Measurements from ENCODE around the gene FBXW4.

FBXW4 gene

DNA sequence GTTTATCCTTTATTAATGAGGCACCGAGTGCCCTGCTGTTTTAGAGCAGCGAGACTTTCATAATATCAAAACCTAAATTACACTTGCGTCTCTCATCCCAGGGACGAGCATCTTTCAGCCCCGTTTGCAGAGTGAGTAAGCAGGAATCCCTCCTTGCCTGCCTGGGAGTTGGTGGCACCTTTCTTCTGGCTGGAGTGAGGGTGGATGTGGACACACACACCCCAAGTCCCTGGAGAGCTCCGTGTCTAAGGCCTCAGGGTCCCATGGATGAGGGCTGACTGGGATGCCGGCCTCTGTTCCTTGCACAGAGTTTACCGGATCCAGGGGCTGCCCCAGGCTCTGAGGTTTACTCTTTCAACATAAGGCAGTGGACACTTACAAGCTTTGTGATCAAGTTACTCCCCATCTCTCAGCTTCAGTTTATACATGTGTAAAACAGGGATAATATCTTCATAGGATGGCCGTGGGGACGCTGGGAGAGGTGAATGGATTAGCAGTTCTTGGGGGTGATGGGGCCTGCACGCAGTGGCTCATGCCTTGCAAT is 131.4 kb downstream of the FBXW4 start:
- TF ChIP-seq FOXM1 (IDR thresholded peaks at IDR 0.05; ENCODE audit: borderline replicate concordance, low read depth): no peak
- no peak for TF ChIP-seq CEBPB (IDR thresholded peaks at IDR 0.05)
- TF ChIP-seq NFIC (IDR thresholded peaks at IDR 0.05): no peak
- TF ChIP-seq EP300 (IDR thresholded peaks at IDR 0.05; ENCODE audit: borderline replicate concordance): no peak
- no peak for TF ChIP-seq USF1 (IDR thresholded peaks at IDR 0.05)
- TF ChIP-seq EGR1 (IDR thresholded peaks at IDR 0.05): no peak
- TF ChIP-seq, protein P1, sequence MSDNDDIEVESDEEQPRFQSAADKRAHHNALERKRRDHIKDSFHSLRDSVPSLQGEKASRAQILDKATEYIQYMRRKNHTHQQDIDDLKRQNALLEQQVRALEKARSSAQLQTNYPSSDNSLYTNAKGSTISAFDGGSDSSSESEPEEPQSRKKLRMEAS (IDR thresholded peaks at IDR 0.05): no peak
- TF ChIP-seq YY1 (IDR thresholded peaks at IDR 0.05; ENCODE audit: low read depth): no peak
- no peak for TF ChIP-seq TCF12 (IDR thresholded peaks at IDR 0.05; ENCODE audit: low read depth)
- TF ChIP-seq ZBTB7A (IDR thresholded peaks at IDR 0.05; ENCODE audit: low read depth): no peak
- TF ChIP-seq TEAD4 (IDR thresholded peaks at IDR 0.05): no peak
- no peak for TF ChIP-seq RAD21 (IDR thresholded peaks at IDR 0.05; ENCODE audit: low read depth)
- TF ChIP-seq CREB1 (IDR thresholded peaks at IDR 0.05; ENCODE audit: low read depth): no peak
- TF ChIP-seq, protein P2, sequence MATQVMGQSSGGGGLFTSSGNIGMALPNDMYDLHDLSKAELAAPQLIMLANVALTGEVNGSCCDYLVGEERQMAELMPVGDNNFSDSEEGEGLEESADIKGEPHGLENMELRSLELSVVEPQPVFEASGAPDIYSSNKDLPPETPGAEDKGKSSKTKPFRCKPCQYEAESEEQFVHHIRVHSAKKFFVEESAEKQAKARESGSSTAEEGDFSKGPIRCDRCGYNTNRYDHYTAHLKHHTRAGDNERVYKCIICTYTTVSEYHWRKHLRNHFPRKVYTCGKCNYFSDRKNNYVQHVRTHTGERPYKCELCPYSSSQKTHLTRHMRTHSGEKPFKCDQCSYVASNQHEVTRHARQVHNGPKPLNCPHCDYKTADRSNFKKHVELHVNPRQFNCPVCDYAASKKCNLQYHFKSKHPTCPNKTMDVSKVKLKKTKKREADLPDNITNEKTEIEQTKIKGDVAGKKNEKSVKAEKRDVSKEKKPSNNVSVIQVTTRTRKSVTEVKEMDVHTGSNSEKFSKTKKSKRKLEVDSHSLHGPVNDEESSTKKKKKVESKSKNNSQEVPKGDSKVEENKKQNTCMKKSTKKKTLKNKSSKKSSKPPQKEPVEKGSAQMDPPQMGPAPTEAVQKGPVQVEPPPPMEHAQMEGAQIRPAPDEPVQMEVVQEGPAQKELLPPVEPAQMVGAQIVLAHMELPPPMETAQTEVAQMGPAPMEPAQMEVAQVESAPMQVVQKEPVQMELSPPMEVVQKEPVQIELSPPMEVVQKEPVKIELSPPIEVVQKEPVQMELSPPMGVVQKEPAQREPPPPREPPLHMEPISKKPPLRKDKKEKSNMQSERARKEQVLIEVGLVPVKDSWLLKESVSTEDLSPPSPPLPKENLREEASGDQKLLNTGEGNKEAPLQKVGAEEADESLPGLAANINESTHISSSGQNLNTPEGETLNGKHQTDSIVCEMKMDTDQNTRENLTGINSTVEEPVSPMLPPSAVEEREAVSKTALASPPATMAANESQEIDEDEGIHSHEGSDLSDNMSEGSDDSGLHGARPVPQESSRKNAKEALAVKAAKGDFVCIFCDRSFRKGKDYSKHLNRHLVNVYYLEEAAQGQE (IDR thresholded peaks at IDR 0.05; ENCODE audit: low read depth): no peak
- TF ChIP-seq TAF1 (IDR thresholded peaks at IDR 0.05; ENCODE audit: low read depth): no peak

DNA sequence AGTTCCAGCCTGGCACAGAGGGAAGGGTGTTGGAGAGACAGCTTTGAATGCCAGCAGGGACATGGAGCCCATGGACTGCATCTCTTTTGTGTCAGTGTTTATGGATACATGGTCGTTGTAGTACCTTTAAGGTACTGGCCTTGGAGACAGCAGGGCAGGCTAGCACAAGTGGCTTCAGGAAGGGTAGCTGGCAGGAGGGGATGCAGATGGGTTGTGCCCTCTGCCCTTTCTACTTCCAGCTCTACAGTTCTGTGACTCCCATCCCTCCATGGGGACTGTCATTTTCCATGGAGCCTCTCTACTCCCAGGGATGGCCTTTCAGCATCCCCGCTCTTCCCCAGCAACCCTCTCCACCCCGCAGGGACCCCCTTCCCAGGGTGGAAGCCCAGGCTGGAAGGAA is 132.0 kb downstream of the FBXW4 start:
- TF ChIP-seq TCF12 (IDR thresholded peaks at IDR 0.05; ENCODE audit: low read depth) (no peak), USF1 (IDR thresholded peaks at IDR 0.05) (no peak), CREB1 (IDR thresholded peaks at IDR 0.05; ENCODE audit: low read depth) (no peak), RAD21 (IDR thresholded peaks at IDR 0.05; ENCODE audit: low read depth) (no peak), TEAD4 (IDR thresholded peaks at IDR 0.05) (no peak), NFIC (IDR thresholded peaks at IDR 0.05) (no peak), EP300 (IDR thresholded peaks at IDR 0.05; ENCODE audit: borderline replicate concordance) (no peak), TAF1 (IDR thresholded peaks at IDR 0.05; ENCODE audit: low read depth) (no peak), YY1 (IDR thresholded peaks at IDR 0.05; ENCODE audit: low read depth) (no peak), CEBPB (IDR thresholded peaks at IDR 0.05) (no peak), FOXM1 (IDR thresholded peaks at IDR 0.05; ENCODE audit: borderline replicate concordance, low read depth) (no peak), EGR1 (IDR thresholded peaks at IDR 0.05) (no peak), ZBTB7A (IDR thresholded peaks at IDR 0.05; ENCODE audit: low read depth) (no peak)
- TF ChIP-seq, protein P2 (IDR thresholded peaks at IDR 0.05; ENCODE audit: low read depth): no peak
- TF ChIP-seq, protein P1 (IDR thresholded peaks at IDR 0.05): no peak

DNA sequence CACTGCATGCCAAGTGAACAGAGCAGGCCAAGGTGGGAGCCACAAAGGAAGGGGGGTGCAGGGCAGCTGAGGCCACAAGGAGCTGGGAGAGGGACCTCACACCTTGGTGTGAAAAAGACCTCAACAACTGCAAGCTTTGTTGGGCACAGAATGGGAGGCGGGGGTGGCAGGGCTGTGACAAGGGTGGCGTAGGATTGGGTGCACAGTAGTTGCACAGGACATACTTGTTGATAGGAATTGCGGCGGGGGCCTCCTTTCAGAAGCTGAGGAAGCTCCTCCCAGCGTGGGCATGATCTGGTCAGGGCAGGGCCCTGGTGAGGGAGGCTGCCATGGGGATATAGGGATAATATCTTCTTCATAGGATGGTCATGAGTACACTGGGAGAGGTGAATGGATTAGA is 132.7 kb downstream of the FBXW4 start:
- TF ChIP-seq EGR1 (IDR thresholded peaks at IDR 0.05) (no peak), YY1 (IDR thresholded peaks at IDR 0.05; ENCODE audit: low read depth) (no peak), CREB1 (IDR thresholded peaks at IDR 0.05; ENCODE audit: low read depth) (no peak), TEAD4 (IDR thresholded peaks at IDR 0.05) (no peak), USF1 (IDR thresholded peaks at IDR 0.05) (no peak), RAD21 (IDR thresholded peaks at IDR 0.05; ENCODE audit: low read depth) (no peak), TAF1 (IDR thresholded peaks at IDR 0.05; ENCODE audit: low read depth) (no peak), FOXM1 (IDR thresholded peaks at IDR 0.05; ENCODE audit: borderline replicate concordance, low read depth) (no peak), CEBPB (IDR thresholded peaks at IDR 0.05) (no peak)
- TF ChIP-seq, protein P2 (IDR thresholded peaks at IDR 0.05; ENCODE audit: low read depth): no peak
